Naive thymus-derived CD8-positive, alpha-beta T cell (primary cell): Measurements from ENCODE around the gene PAPPA2. TPM values are rescaled to one million over a fixed set of nuclear protein-coding genes. Genes with fewer than 3 reads are reported as not detected.

ENCODE experiments used
- ATAC-seq, 2 donors: fragments of 150-1000 bp; cut with Tn5 transposase in 1 of 2; sonication (Bioruptor Pico), chemical (Tn5 transposase) in 1 of 2; 1 replicate in 1 of 2; 2 replicates in 1 of 2; pipeline ENCODE4 v1.10.0; 2021; ENCODE audit warnings: mild to moderate bottlenecking in 2 of 2, moderate library complexity in 2 of 2
- POLR2A ChIA-PET: fragments of 350-600 bp; sonication (Branson Sonifier 250); formaldehyde crosslinking; loops from one replicate; lab custom pipeline; 2021; ENCODE audit warnings: antibody characterized with exemption; lab: Charles Lee
- DNase-seq, 10 donors: peaks; one replicate each; pipeline versions ENCODE4 v3.0.0 to v3.0.0-alpha.2; 2020 to 2022
- H3K27ac Mint-ChIP-seq, 10 donors: one replicate each; pipeline ENCODE4 v1.8.0; 2020 to 2022; ENCODE audit warnings: mild to moderate bottlenecking in 10 of 10, mixed read lengths in 10 of 10, moderate library complexity in 4 of 10, inconsistent platforms in 1 of 10
- H3K27me3 Mint-ChIP-seq, 5 donors: one replicate each; pipeline ENCODE4 v1.8.0; 2021 to 2022; ENCODE audit warnings: mixed read lengths in 5 of 5
- H3K36me3 Mint-ChIP-seq, 3 donors: one replicate each; pipeline ENCODE4 v1.8.0; 2020 to 2022; ENCODE audit warnings: mixed read lengths in 3 of 3, mild to moderate bottlenecking in 2 of 3, inconsistent platforms in 1 of 3
- H3K4me1 Mint-ChIP-seq, 4 donors: one replicate each; pipeline ENCODE4 v1.8.0; 2021 to 2022; ENCODE audit warnings: mixed read lengths in 4 of 4
- H3K4me3 Mint-ChIP-seq, 10 donors: one replicate each; pipeline ENCODE4 v1.8.0; 2020 to 2022; ENCODE audit warnings: mild to moderate bottlenecking in 10 of 10, mixed read lengths in 10 of 10, moderate library complexity in 6 of 10, inconsistent platforms in 1 of 10
- H3K9me3 Mint-ChIP-seq, 9 donors: one replicate each; pipeline ENCODE4 v1.8.0; 2020 to 2022; ENCODE audit warnings: mixed read lengths in 9 of 9, mild to moderate bottlenecking in 3 of 9, inconsistent platforms in 1 of 9, moderate library complexity in 1 of 9
- polyA plus RNA-seq, 3 donors: library from polyadenylated mRNA; unstranded; fragments of 300-500 nt; fragmentation: Illumina TruSeq; gene quantifications; one replicate each; pipeline ENCODE4 v1.2.3, GENCODE V29; 2021
- total RNA-seq, 8 experiments: library from RNA in 2 of 8; stranded (reverse) in 2 of 8; gene quantifications; one replicate each; pipeline ENCODE4 v1.2.3 and lab custom pipeline; 2021 to 2026

PAPPA2 gene
- total and polyA plus RNA-seq, 5 experiments from 2014 or later = 0.05 to 0.47 TPM; not detected in 3

- ATAC-seq = no peak
- H3K27me3 Mint-ChIP-seq = peaks cover 0 to 10% (median 3%) of the 10 kb centered on the region in 5 donors
- no peak overlapping the region for H3K27ac Mint-ChIP-seq
- peaks cover 0 to 4% (median 0%) of the 10 kb centered on the region in 9 donors for H3K9me3 Mint-ChIP-seq
- no peaks in the 10 kb centered on the region for H3K4me1 Mint-ChIP-seq
- no peak overlapping the region for H3K4me3 Mint-ChIP-seq
- no peaks in the 10 kb centered on the region for H3K36me3 Mint-ChIP-seq
- POLR2A ChIA-PET = no interaction called here
- no peak for DNase-seq
Measured at GRCh38 chr1:176775996-176776395, 313.0 kb downstream of the PAPPA2 start.

DNA sequence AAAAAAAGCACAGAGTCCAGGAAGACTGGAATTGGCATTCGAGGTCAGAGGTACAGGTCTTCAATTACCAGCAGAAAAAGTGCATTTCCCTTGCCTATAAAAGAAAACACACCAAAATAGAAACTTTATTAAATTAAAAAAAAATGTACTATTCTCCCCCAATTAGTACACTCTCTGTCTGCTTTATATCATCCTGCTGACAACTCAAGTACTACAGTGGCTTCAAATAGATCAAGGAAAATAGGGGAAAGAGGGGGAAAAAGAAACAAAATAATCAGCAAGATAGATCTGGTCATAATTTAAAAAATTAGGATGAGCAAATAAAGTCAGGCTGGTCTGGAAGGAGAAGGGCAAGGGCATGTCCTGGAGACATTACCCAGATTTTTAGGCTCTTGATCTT lies 315.1 kb downstream of the PAPPA2 start:
- no peak for DNase-seq
- H3K4me3 Mint-ChIP-seq = no peak overlapping the region
- peaks cover 2 to 19% (median 3%) of the 10 kb centered on the region in 5 donors for H3K27me3 Mint-ChIP-seq
- peaks cover 0 to 11% (median 0%) of the 10 kb centered on the region in 9 donors for H3K9me3 Mint-ChIP-seq
- H3K36me3 Mint-ChIP-seq = no peaks in the 10 kb centered on the region
- ATAC-seq = no peak
- no peaks in the 10 kb centered on the region for H3K4me1 Mint-ChIP-seq
- POLR2A ChIA-PET = no interaction called here
- H3K27ac Mint-ChIP-seq = no peak overlapping the region

DNA sequence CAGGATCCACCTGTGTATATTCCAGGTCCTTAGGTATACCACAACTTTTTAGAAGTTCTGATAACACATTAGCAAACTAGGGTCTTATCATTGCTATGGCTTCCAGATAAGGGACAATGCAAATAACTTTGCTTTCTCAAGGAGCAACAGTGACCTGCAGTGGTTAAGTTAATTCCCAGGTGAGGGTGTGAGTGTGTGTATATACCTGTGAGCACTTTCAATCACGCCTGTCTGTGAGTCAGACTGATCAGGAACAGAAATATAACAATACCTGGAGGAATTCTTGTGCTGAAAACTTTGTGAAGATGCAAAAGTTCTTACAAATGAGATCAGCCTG lies 317.0 kb downstream of the PAPPA2 start:
- Mint-ChIP-seq H3K4me1 (no peaks in the 10 kb centered on the region), H3K27ac (no peak overlapping the region), H3K27me3 (peaks cover 2 to 12% (median 3%) of the 10 kb centered on the region in 5 donors), H3K9me3 (peaks cover 0 to 11% (median 0%) of the 10 kb centered on the region in 9 donors), H3K36me3 (no peaks in the 10 kb centered on the region), H3K4me3 (no peak overlapping the region)
- no peak for DNase-seq
- POLR2A ChIA-PET = no interaction called here
- no peak for ATAC-seq

- H3K4me1 Mint-ChIP-seq = no peaks in the 10 kb centered on the region
- no peaks in the 10 kb centered on the region for H3K36me3 Mint-ChIP-seq
- no peak overlapping the region for H3K27ac Mint-ChIP-seq
- DNase-seq = no peak
- POLR2A ChIA-PET = no interaction called here
- no peak for ATAC-seq
- peaks cover 3 to 19% (median 6%) of the 10 kb centered on the region in 5 donors for H3K27me3 Mint-ChIP-seq
- peaks cover 0 to 11% (median 2%) of the 10 kb centered on the region in 9 donors for H3K9me3 Mint-ChIP-seq
- no peak overlapping the region for H3K4me3 Mint-ChIP-seq
Measured at GRCh38 chr1:176783309-176783708, 320.3 kb downstream of the PAPPA2 start.

- POLR2A ChIA-PET = no interaction called here
- Mint-ChIP-seq H3K27me3 (peaks cover 3 to 19% (median 6%) of the 10 kb centered on the region in 5 donors), H3K36me3 (no peaks in the 10 kb centered on the region), H3K4me1 (no peaks in the 10 kb centered on the region), H3K4me3 (no peak overlapping the region), H3K9me3 (peaks cover 0 to 11% (median 2%) of the 10 kb centered on the region in 9 donors), H3K27ac (no peak overlapping the region)
- DNase-seq = no peak
- no peak for ATAC-seq
Measured at GRCh38 chr1:176785056-176785455, 322.1 kb downstream of the PAPPA2 start.

DNA sequence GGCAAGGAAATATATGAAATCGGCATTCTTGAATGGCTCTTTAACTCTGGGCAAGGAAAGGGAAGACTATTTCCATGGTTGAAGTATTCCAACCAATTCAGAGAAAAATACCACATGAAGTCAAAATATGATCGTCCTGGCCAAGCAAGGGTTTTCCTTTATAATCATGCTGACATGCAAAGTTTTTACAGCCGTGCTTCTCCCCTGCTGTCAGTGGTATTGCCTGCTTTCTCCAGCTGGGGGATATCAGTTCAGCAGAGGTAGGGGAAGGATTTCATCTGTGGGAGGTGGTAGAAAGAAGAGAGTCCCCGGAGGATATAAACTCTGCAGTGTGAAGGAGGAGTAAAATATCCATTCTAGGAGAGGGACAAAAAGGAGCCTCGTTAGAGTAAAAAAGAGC lies 322.8 kb downstream of the PAPPA2 start:
- Mint-ChIP-seq H3K9me3 (peaks cover 0 to 11% (median 2%) of the 10 kb centered on the region in 9 donors), H3K4me1 (no peaks in the 10 kb centered on the region), H3K36me3 (no peaks in the 10 kb centered on the region), H3K27me3 (peaks cover 3 to 17% (median 4%) of the 10 kb centered on the region in 5 donors), H3K27ac (no peak overlapping the region), H3K4me3 (no peak overlapping the region)
- no peak for ATAC-seq
- no peak for DNase-seq
- POLR2A ChIA-PET = no interaction called here

DNA sequence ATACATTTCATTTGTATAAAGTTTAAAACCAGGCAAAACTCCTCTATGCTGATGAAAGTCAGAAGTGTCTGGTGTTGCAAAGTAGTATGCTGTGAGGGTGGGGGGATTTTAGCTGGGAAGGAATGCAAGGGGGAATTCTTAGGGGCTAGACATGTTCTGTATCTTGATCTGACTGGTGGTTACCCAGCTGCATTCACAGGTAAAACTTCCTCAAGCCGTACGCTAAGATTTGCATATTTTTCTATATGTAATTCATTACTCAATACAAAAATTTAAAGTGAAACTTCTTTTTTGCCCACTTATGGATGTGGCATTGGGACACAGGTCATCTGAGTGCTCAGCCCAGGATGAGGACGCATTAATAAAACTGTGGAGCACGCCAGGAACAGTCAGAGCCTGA lies 323.3 kb downstream of the PAPPA2 start:
- Mint-ChIP-seq H3K4me3 (no peak overlapping the region), H3K4me1 (no peaks in the 10 kb centered on the region), H3K36me3 (no peaks in the 10 kb centered on the region), H3K27ac (no peak overlapping the region), H3K9me3 (peaks cover 0 to 11% (median 0%) of the 10 kb centered on the region in 9 donors), H3K27me3 (peaks cover 0 to 14% (median 3%) of the 10 kb centered on the region in 5 donors)
- no peak for ATAC-seq
- no peak for DNase-seq
- POLR2A ChIA-PET = no interaction called here

DNA sequence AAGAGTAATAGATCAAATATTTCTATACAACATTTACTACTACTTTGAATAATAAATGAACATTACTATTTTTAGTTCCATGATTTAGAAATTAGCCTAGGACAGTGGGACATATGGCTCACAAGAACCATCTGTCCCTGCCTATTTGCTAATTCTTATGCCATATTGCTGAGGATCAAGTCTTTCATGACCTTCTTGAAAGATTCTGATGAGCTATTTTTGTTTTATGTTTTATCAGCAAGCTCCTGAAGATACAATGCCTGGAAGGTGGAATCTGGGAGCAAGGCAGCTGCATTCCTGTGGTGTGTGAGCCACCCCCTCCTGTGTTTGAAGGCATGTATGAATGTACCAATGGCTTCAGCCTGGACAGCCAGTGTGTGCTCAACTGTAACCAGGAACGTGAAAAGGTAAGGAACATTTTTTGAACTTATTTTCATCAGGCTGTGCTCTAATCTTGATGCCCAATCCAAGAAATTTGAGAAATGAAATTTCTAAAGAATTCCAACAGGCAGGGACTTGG lies 326.7 kb downstream of the PAPPA2 start:
- H3K9me3 Mint-ChIP-seq = peaks cover 0 to 8% (median 0%) of the 10 kb centered on the region in 9 donors
- peaks cover 0 to 6% (median 3%) of the 10 kb centered on the region in 5 donors for H3K27me3 Mint-ChIP-seq
- H3K36me3 Mint-ChIP-seq = no peaks in the 10 kb centered on the region
- POLR2A ChIA-PET = no interaction called here
- H3K4me1 Mint-ChIP-seq = no peaks in the 10 kb centered on the region
- H3K27ac Mint-ChIP-seq = no peak overlapping the region
- ATAC-seq (no peak), DNase-seq (no peak)
- no peak overlapping the region for H3K4me3 Mint-ChIP-seq

GRCh38 chr1:176790786-176791185 lies 327.8 kb downstream of the PAPPA2 start:
- no peak overlapping the region for H3K4me3 Mint-ChIP-seq
- no peaks in the 10 kb centered on the region for H3K36me3 Mint-ChIP-seq
- DNase-seq = no peak
- H3K27ac Mint-ChIP-seq = no peak overlapping the region
- H3K4me1 Mint-ChIP-seq = no peaks in the 10 kb centered on the region
- no peak for ATAC-seq
- POLR2A ChIA-PET = no interaction called here
- H3K9me3 Mint-ChIP-seq = peaks cover 0 to 7% (median 0%) of the 10 kb centered on the region in 9 donors
- H3K27me3 Mint-ChIP-seq = peaks cover 0 to 3% (median 0%) of the 10 kb centered on the region in 5 donors

GRCh38 chr1:176791906-176792305 lies 328.9 kb downstream of the PAPPA2 start:
- ATAC-seq (no peak), DNase-seq (no peak)
- Mint-ChIP-seq H3K9me3 (peaks cover 0 to 6% (median 0%) of the 10 kb centered on the region in 9 donors), H3K27me3 (no peaks in the 10 kb centered on the region), H3K4me3 (no peak overlapping the region), H3K4me1 (no peaks in the 10 kb centered on the region), H3K27ac (no peak overlapping the region), H3K36me3 (no peaks in the 10 kb centered on the region)
- POLR2A ChIA-PET = no interaction called here

GRCh38 chr1:176794897-176795508 lies 332.0 kb downstream of the PAPPA2 start:
- H3K9me3 Mint-ChIP-seq = peaks cover 0 to 4% (median 0%) of the 10 kb centered on the region in 9 donors
- ATAC-seq (no peak), DNase-seq (no peak)
- H3K4me1 Mint-ChIP-seq = no peaks in the 10 kb centered on the region
- POLR2A ChIA-PET = no interaction called here
- H3K36me3 Mint-ChIP-seq = no peaks in the 10 kb centered on the region
- no peaks in the 10 kb centered on the region for H3K27me3 Mint-ChIP-seq
- H3K27ac Mint-ChIP-seq = no peak overlapping the region
- H3K4me3 Mint-ChIP-seq = no peak overlapping the region

DNA sequence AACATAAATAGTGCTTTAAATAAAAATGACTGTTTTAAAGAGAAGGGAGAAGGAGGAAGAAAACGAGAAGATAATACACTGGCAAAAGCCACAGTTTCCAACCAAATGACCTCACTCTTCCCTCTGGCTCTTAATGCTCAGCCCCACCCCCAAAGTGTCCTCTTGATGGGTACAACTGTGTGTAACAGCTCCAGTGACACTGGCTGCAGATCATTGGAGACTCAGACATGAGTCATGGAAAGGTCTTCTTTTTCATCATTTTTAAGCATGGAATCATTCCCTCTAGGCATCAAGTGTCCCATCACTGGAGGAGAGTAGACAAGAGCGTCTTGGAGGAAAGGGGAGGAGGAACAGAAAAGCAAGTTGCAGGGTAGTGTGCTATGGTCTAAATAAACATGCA lies 333.0 kb downstream of the PAPPA2 start:
- ATAC-seq (no peak), DNase-seq (no peak)
- Mint-ChIP-seq H3K36me3 (no peaks in the 10 kb centered on the region), H3K9me3 (peaks cover 0 to 4% (median 0%) of the 10 kb centered on the region in 9 donors), H3K4me1 (no peaks in the 10 kb centered on the region), H3K27me3 (peaks cover 0 to 1% (median under 1%) of the 10 kb centered on the region in 5 donors), H3K27ac (no peak overlapping the region), H3K4me3 (no peak overlapping the region)
- POLR2A ChIA-PET = no interaction called here

- no peaks in the 10 kb centered on the region for H3K36me3 Mint-ChIP-seq
- no peak overlapping the region for H3K27ac Mint-ChIP-seq
- POLR2A ChIA-PET = no interaction called here
- DNase-seq (no peak), ATAC-seq (no peak)
- H3K27me3 Mint-ChIP-seq = peaks cover 0 to 8% (median 4%) of the 10 kb centered on the region in 5 donors
- peaks cover 0 to 3% (median 0%) of the 10 kb centered on the region in 9 donors for H3K9me3 Mint-ChIP-seq
- H3K4me1 Mint-ChIP-seq = no peaks in the 10 kb centered on the region
- H3K4me3 Mint-ChIP-seq = no peak overlapping the region
Measured at GRCh38 chr1:176796583-176796982, 333.6 kb downstream of the PAPPA2 start.

DNA sequence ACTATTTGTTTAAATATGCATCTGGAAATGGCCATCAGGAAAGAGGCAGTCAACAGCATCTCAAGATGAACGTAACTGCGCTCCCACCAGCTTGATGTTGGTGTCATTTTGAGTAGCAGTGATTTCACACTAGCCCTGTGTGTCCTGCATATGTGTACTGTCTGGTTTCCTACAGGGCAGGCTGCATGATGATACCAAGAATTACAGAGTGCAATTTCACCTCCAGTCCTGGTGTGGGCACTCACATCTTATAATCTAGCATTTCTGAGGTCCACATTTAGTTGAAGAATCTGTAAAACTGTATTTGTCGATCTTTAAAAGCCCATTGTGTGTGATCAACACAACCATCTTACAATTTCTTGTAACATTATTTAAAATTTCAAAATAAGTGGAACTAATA lies 336.4 kb downstream of the PAPPA2 start:
- Mint-ChIP-seq H3K9me3 (peaks cover 0 to 3% (median 0%) of the 10 kb centered on the region in 9 donors), H3K36me3 (no peaks in the 10 kb centered on the region), H3K27me3 (peaks cover 0 to 15% (median 4%) of the 10 kb centered on the region in 5 donors), H3K4me3 (no peak overlapping the region), H3K27ac (no peak overlapping the region), H3K4me1 (no peaks in the 10 kb centered on the region)
- DNase-seq = no peak
- ATAC-seq = no peak
- POLR2A ChIA-PET = no interaction called here
